Measurements from ENCODE around the gene RHO.

RHO gene

GRCh38 chr3:129548104-129548965 lies 19.9 kb downstream of the RHO start:
- no peak for DNase-seq

GRCh38 chr3:129549006-129549800 lies 20.8 kb downstream of the RHO start:
- no peak for DNase-seq

GRCh38 chr3:129549805-129550204 lies 21.4 kb downstream of the RHO start:
- no peak for DNase-seq

GRCh38 chr3:129552287-129553050 lies 24.0 kb downstream of the RHO start:
- DNase-seq, result no peak

GRCh38 chr3:129553171-129553570 lies 24.7 kb downstream of the RHO start:
- no peak for DNase-seq

GRCh38 chr3:129553719-129554118 lies 25.3 kb downstream of the RHO start:
- DNase-seq, result no peak

GRCh38 chr3:129554356-129555152 lies 26.1 kb downstream of the RHO start:
- DNase-seq, result no peak

GRCh38 chr3:129555153-129555550 lies 26.7 kb downstream of the RHO start:
- no peak for DNase-seq

GRCh38 chr3:129555616-129556357 lies 27.3 kb downstream of the RHO start:
- no peak for DNase-seq

- DNase-seq, result no peak
These were observed 27.9 kb downstream of the RHO start for GRCh38 chr3:129556358-129556695.

- DNase-seq, result no peak
These were observed 28.6 kb downstream of the RHO start for GRCh38 chr3:129556890-129557547.

- DNase-seq, result no peak
These were observed 29.1 kb downstream of the RHO start for GRCh38 chr3:129557548-129557894.

- DNase-seq, result no peak
These were observed 29.8 kb downstream of the RHO start for GRCh38 chr3:129558081-129558771.

GRCh38 chr3:129558772-129559564 lies 30.5 kb downstream of the RHO start:
- no peak for DNase-seq

- DNase-seq, result no peak
These were observed 31.2 kb downstream of the RHO start for GRCh38 chr3:129559565-129560079.

- DNase-seq, result peak; percentile 3
These were observed 31.9 kb downstream of the RHO start for GRCh38 chr3:129560269-129560787.

GRCh38 chr3:129560911-129561594 lies 32.6 kb downstream of the RHO start:
- no peak for DNase-seq

GRCh38 chr3:129561619-129562248 lies 33.3 kb downstream of the RHO start:
- DNase-seq, result no peak

All from NCI-H526 treated with DMSO at 0.1 percent for 48 hours (cell line).